ENCODE data around the gene DOCK1. TPM values are rescaled to one million over a fixed set of nuclear protein-coding genes. Genes with fewer than 3 reads are reported as not detected.

DOCK1 gene
- total RNA-seq, 4 donors from 2014 or later, result 50.8 to 59.0 (median 53.6) TPM

DNA sequence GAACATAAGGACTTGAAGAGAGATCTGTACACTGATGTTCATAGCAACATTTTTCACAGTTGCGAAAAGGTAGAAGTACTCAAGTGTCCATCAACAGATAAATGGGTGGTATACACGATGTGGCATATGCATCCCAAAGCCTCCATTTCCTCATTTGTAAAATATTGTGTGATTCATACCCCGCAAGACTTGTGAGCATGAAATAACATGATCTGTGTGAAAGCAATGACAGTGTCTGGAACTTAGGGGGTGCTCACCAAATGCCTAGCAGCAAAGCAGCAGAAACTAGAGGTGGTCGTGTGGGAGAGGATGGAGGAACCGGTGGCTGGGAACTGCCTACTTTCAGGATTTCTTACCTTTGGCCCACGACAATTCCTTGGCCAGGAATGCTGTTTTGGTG is 426.5 kb downstream of the DOCK1 start:
- H3K4me3 ChIP-seq, result no peak overlapping the region
- TF ChIP-seq POLR2AphosphoS5 (IDR thresholded peaks at IDR 0.05) (no peak), EP300 (IDR thresholded peaks at IDR 0.05) (no peak), POLR2A (IDR thresholded peaks at IDR 0.05) (no peak)
- TF ChIP-seq, protein P1, sequence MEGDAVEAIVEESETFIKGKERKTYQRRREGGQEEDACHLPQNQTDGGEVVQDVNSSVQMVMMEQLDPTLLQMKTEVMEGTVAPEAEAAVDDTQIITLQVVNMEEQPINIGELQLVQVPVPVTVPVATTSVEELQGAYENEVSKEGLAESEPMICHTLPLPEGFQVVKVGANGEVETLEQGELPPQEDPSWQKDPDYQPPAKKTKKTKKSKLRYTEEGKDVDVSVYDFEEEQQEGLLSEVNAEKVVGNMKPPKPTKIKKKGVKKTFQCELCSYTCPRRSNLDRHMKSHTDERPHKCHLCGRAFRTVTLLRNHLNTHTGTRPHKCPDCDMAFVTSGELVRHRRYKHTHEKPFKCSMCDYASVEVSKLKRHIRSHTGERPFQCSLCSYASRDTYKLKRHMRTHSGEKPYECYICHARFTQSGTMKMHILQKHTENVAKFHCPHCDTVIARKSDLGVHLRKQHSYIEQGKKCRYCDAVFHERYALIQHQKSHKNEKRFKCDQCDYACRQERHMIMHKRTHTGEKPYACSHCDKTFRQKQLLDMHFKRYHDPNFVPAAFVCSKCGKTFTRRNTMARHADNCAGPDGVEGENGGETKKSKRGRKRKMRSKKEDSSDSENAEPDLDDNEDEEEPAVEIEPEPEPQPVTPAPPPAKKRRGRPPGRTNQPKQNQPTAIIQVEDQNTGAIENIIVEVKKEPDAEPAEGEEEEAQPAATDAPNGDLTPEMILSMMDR (IDR thresholded peaks at IDR 0.05), result no peak
- H3K9me3 ChIP-seq, result no peaks in the 10 kb centered on the region
- 90 to 91% methylated on average over 6 of the region's 6 CpGs for WGBS, 2 donors (ENCODE audit: low coverage in 1 of 2)
- H3K36me3 ChIP-seq, result no peaks in the 10 kb centered on the region
- no peaks in the 10 kb centered on the region for H3K27me3 ChIP-seq
- H3K4me1 ChIP-seq, result no peaks in the 10 kb centered on the region
- H3K27ac ChIP-seq, result no peak overlapping the region
- no peak for ATAC-seq

DNA sequence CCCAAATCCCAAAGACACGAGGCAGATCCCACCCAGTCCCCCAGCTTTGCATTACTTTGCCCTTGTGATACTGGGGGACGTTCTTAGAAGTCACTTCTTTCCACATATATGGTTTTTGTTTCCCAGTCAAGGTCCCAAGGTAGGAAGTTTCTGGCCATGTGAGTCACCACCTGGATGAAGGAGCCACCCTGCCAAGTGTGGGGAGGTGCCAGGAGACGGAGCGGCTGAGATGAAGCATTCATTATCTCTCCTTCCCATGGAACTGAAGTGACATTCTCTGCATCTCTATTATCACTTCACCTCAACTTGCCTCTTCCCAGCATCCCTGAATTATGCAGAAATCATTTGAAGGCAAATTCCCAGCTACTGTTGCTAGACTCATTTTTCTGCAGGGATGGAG is 427.4 kb downstream of the DOCK1 start:
- H3K27ac ChIP-seq, result no peak overlapping the region
- H3K36me3 ChIP-seq, result no peaks in the 10 kb centered on the region
- no peak for TF ChIP-seq EP300 (IDR thresholded peaks at IDR 0.05)
- TF ChIP-seq, protein P1 (IDR thresholded peaks at IDR 0.05), result no peak
- no peak for TF ChIP-seq POLR2A (IDR thresholded peaks at IDR 0.05)
- TF ChIP-seq POLR2AphosphoS5 (IDR thresholded peaks at IDR 0.05), result no peak
- ATAC-seq, result no peak
- no peak overlapping the region for H3K4me3 ChIP-seq
- no peaks in the 10 kb centered on the region for H3K9me3 ChIP-seq
- H3K27me3 ChIP-seq, result no peaks in the 10 kb centered on the region
- WGBS, 2 donors (ENCODE audit: low coverage in 1 of 2), result 87 to 95% methylated on average over 3 to 4 of the region's 4 CpGs
- peaks cover 0 to 2% (median 0%) of the 10 kb centered on the region in 3 donors for H3K4me1 ChIP-seq

DNA sequence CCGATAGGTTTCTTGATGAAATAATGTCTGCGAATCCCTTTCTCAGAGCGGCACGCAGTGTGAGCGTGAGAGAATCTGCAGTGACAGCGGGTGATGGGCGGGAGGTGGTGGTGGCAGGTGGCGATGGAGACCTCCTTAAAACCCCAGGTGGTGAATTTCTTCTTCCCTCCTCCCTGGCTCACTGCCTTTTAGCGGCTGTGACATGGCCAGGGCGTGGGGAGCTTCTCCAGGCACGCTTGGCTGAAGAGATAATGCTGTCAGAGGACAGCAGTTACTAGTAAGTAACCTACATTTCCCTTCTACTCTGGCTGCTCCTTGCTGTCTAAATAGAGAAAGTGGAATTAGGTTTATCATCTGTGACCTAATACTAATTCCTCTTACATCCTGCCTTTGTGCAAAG is 432.6 kb downstream of the DOCK1 start:
- H3K27me3 ChIP-seq, result no peaks in the 10 kb centered on the region
- H3K27ac ChIP-seq, result no peak overlapping the region
- WGBS, 2 donors (ENCODE audit: low coverage in 1 of 2), result 62 to 94% methylated on average over 3 to 6 of the region's 11 CpGs
- H3K9me3 ChIP-seq, result no peaks in the 10 kb centered on the region
- H3K36me3 ChIP-seq, result peaks cover 0 to 7% of the 10 kb centered on the region in 2 donors
- H3K4me3 ChIP-seq, result no peak overlapping the region
- H3K4me1 ChIP-seq, result peaks cover 0 to 6% (median 0%) of the 10 kb centered on the region in 3 donors
- no peak for ATAC-seq
- TF ChIP-seq, protein P1 (IDR thresholded peaks at IDR 0.05), result no peak
- TF ChIP-seq POLR2A (IDR thresholded peaks at IDR 0.05), result no peak
- TF ChIP-seq EP300 (IDR thresholded peaks at IDR 0.05), result no peak
- no peak for TF ChIP-seq POLR2AphosphoS5 (IDR thresholded peaks at IDR 0.05)

DNA sequence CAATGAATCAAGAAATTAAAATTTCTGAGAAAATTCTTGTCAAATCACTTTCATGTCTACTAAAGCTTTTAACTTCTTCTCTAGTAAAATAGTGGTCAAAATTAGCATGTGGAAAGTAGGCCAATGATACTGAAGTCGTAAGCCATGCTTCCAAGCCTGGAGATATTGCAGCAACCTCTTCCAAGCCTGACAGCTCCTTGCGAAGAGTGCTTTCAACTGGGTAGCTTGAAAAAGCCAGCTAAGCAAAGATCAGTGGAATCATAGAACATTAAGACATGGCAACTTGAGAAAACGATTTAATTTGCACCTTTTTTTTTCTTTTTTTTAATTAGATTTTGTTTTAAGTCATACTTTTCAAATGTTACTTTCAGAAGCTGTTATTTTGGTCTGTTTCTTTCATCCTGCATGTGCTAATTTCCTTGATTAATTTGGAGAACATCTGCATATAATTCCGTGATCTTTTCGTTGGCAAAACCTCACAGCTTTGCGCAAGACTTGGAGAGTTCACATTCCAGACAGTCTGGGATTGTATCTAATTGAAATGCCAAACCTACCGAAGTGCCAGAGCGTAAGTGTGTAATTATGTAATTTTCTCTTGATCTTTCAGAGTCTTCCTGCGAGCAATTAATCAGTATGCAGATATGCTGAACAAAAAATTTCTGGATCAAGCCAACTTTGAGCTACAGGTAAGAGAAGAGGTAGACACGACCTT is 433.3 kb downstream of the DOCK1 start:
- Histone ChIP-seq H3K36me3 (peaks cover 0 to 9% of the 10 kb centered on the region in 2 donors), H3K27me3 (no peaks in the 10 kb centered on the region), H3K4me3 (no peak overlapping the region), H3K9me3 (no peaks in the 10 kb centered on the region), H3K27ac (no peak overlapping the region), H3K4me1 (peaks cover 0 to 6% (median 0%) of the 10 kb centered on the region in 3 donors)
- 80 to 84% methylated on average over 10 of the region's 10 CpGs for WGBS, 2 donors (ENCODE audit: low coverage in 1 of 2)
- peak; percentile 60 for ATAC-seq
- TF ChIP-seq POLR2AphosphoS5 (IDR thresholded peaks at IDR 0.05) (no peak), EP300 (IDR thresholded peaks at IDR 0.05) (no peak)

DNA sequence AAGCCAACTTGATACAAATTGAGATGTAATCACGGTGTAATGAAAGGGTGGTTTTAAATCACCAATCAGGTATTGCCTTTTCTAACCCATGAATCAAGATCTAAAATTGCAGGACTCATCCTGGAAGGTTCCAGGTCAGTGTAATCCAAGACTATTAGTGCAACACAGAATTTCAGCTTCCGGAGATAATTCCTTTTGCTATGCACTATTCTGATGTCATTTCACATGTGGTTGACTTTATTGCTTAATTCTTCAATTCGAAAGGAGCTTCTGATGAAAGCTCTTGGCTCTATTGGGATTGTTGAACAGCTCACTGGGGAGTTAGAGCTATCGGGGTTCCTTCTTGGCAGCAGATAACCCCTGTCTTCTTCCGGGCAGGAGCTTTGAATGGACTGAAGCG is 438.6 kb downstream of the DOCK1 start:
- Histone ChIP-seq H3K9me3 (no peaks in the 10 kb centered on the region), H3K27ac (no peak overlapping the region), H3K4me1 (no peaks in the 10 kb centered on the region), H3K36me3 (peaks cover 0 to 48% of the 10 kb centered on the region in 2 donors), H3K4me3 (no peak overlapping the region), H3K27me3 (no peaks in the 10 kb centered on the region)
- 76 to 77% methylated on average over 3 to 6 of the region's 6 CpGs for WGBS, 2 donors (ENCODE audit: low coverage in 1 of 2)
- ATAC-seq, result no peak
- TF ChIP-seq POLR2AphosphoS5 (IDR thresholded peaks at IDR 0.05), result no peak
- TF ChIP-seq EP300 (IDR thresholded peaks at IDR 0.05), result no peak
- TF ChIP-seq POLR2A (IDR thresholded peaks at IDR 0.05), result no peak
- TF ChIP-seq, protein P1 (IDR thresholded peaks at IDR 0.05), result no peak
